ENCODE measurements around the gene ADCYAP1R1. TPM values are rescaled to one million over a fixed set of nuclear protein-coding genes. Genes with fewer than 3 reads are reported as not detected.

Gene ADCYAP1R1
- total and polyA plus RNA-seq, 8 donors, result 0.25 to 20.1 (median 0.69) TPM

DNA sequence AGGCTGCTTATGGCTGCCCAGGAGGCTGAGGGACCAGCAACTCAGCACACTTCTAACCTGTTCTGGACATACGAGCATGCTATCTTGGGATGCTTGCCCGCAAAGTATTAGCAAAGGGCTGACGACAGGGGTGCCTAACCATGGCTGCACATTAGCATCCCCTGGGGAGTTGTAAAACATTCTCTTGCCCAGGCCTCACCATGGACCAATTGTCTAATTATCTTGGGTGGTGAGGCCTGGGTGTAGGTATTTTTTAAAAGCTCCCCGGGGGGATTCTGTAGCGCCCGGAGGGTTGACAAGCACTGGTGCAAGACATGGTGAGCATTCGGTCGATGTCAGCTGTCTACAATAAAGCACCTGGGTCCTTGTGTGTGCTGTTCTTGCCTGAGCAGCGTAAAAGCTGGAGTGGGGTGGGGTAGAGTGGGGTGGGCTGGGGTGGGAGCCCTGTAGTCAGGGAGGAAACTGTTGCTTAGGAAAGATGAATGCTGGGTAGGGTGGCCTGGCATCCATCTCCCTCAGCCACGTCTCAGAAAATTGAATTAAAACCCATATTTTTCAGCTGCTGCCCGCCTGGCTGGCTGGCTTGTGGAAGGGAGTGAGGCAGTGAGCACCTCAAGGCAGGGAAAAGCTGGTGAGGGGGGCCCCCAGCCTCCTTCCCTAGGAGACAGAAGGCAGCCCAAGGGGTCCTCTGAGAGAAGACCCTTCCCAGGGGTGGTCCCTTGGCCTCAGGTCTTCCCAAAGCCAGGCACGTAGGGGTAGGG lies 2.9 kb upstream of the ADCYAP1R1 start:
- H3K36me3 ChIP-seq, result no peaks in the 10 kb centered on the region
- peaks cover 5 to 16% (median 10%) of the 10 kb centered on the region in 4 donors for H3K4me1 ChIP-seq
- 72 to 79% (median 77%) methylated on average over 12 of the region's 12 CpGs for WGBS, 5 donors
- TF ChIP-seq EP300 (IDR thresholded peaks at IDR 0.05) (no peak), POLR2AphosphoS5 (IDR thresholded peaks at IDR 0.05) (no peak), POLR2A (IDR thresholded peaks at IDR 0.05) (no peak)
- intact Hi-C loops (cut with DNase I; ENCODE audit: low total_unique reads), result no loop called here
- no peak overlapping the region for H3K4me3 ChIP-seq
- no peak overlapping the region for H3K27ac ChIP-seq
- no peaks in the 10 kb centered on the region for H3K9me3 ChIP-seq
- peak in 1 of 2 donors; percentile 57 for DNase-seq
- peaks cover 12 to 61% (median 33%) of the 10 kb centered on the region in 3 donors for H3K27me3 ChIP-seq

DNA sequence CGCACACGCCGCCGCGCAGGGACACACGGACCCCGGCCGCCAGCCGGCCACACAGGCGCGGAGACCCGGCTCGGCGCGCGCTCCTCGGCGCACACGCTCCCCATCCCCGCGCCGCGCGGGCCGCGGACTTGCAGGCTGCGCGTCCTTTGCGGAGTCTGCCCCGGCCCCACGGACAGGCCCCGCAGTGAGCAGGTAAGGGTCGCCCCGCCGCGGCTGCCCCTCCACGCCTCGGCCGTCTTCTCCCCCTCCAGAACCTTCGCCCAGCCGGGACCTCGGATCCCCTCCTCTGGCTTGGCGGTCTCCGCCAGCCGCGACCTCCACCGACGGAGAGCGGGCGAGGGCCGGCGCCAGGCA lies 356 bp downstream of the ADCYAP1R1 start:
- H3K4me1 ChIP-seq, result peaks cover 5 to 23% (median 10%) of the 10 kb centered on the region in 4 donors
- no peaks in the 10 kb centered on the region for H3K9me3 ChIP-seq
- WGBS, 5 donors, result 2 to 4% (median 2%) methylated on average over 31 to 52 of the region's 52 CpGs; no CpG with 5 or more reads in 2 of the 5 donors
- intact Hi-C loops (cut with DNase I; ENCODE audit: low total_unique reads), result no loop called here
- no peaks in the 10 kb centered on the region for H3K36me3 ChIP-seq
- H3K27ac ChIP-seq, result peak overlapping the region in 2 of 5 donors; percentile 22 to 60
- H3K4me3 ChIP-seq, result peak overlapping the region; percentile 39 to 46 (median 43)
- H3K27me3 ChIP-seq, result peaks cover 12 to 80% (median 32%) of the 10 kb centered on the region in 3 donors
- no peak for DNase-seq
- TF ChIP-seq POLR2A (IDR thresholded peaks at IDR 0.05), result no peak
- no peak for TF ChIP-seq EP300 (IDR thresholded peaks at IDR 0.05)
- TF ChIP-seq, protein P1, sequence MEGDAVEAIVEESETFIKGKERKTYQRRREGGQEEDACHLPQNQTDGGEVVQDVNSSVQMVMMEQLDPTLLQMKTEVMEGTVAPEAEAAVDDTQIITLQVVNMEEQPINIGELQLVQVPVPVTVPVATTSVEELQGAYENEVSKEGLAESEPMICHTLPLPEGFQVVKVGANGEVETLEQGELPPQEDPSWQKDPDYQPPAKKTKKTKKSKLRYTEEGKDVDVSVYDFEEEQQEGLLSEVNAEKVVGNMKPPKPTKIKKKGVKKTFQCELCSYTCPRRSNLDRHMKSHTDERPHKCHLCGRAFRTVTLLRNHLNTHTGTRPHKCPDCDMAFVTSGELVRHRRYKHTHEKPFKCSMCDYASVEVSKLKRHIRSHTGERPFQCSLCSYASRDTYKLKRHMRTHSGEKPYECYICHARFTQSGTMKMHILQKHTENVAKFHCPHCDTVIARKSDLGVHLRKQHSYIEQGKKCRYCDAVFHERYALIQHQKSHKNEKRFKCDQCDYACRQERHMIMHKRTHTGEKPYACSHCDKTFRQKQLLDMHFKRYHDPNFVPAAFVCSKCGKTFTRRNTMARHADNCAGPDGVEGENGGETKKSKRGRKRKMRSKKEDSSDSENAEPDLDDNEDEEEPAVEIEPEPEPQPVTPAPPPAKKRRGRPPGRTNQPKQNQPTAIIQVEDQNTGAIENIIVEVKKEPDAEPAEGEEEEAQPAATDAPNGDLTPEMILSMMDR (IDR thresholded peaks at IDR 0.05), result no peak
- TF ChIP-seq POLR2AphosphoS5 (IDR thresholded peaks at IDR 0.05), result no peak

DNA sequence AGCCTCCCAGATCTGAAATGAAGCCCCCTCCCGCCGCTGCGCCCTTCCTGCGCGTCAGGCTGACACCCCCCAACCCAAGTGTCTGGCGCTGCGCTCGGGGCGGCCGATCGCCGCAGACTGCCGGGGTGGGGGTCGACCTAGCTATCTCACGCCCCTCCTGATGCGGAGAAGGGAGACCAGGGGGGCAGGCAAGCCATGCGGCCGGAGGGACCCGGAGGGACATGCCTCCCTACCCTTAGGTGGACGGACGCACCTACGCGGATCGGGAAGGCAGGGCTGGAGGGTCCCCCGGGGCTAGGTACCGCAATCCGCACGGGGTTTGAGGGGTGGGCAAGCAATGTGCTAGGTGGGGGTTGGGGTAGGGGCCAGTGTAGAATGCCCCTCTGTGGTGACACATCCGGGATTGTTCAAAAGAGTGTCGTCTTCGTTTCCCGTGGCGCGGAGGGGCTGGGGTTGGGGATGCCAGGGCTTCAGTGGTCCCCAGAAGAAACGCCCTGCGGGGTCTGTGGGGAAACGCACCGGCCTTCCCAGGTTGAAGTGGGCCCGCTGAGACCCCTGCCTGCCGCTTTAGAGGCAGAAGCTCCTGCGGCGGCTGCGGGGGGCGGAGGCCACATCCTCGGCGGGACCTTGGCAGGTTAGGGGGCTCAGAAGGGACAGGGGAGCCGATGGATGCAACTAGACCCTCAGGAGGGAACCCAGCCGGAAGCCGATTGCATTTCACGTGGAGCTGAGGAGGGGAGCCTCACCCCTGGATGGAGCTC lies 913 bp downstream of the ADCYAP1R1 start:
- no peaks in the 10 kb centered on the region for H3K36me3 ChIP-seq
- H3K27me3 ChIP-seq, result peaks cover 12 to 85% (median 32%) of the 10 kb centered on the region in 3 donors
- H3K4me1 ChIP-seq, result peaks cover 5 to 23% (median 10%) of the 10 kb centered on the region in 4 donors
- TF ChIP-seq, protein P1 (IDR thresholded peaks at IDR 0.05), result no peak
- TF ChIP-seq EP300 (IDR thresholded peaks at IDR 0.05) (no peak), POLR2AphosphoS5 (IDR thresholded peaks at IDR 0.05) (no peak), POLR2A (IDR thresholded peaks at IDR 0.05) (no peak)
- intact Hi-C loops (cut with DNase I; ENCODE audit: low total_unique reads), result no loop called here
- WGBS, 5 donors, result 5 to 11% (median 7%) methylated on average over 39 to 50 of the region's 50 CpGs
- H3K9me3 ChIP-seq, result no peaks in the 10 kb centered on the region
- DNase-seq, result peak in 1 of 2 donors; percentile 35
- H3K27ac ChIP-seq, result peak overlapping the region in 2 of 5 donors; percentile 22 to 60
- H3K4me3 ChIP-seq, result peak overlapping the region; percentile 39 to 46 (median 43)

DNA sequence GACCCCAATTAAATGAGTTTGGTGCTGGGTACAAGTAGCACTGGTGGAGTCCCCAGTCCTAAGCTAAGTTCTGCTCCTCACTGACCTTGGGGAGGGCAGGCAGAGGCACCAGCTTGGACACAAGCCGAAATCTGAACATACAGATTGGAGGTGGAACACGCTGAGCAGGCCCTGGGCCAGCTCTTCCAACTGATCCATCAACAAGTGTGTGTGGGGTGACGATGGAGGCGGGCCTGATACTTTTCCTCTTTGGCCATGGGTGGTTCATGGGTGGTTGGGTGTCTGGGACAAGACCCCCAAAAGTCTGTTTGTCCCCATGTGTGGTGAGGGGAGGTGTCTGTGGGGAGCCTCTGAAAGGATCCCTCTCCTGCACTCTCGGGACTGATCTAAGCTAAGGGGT lies 1.9 kb downstream of the ADCYAP1R1 start:
- DNase-seq, result no peak
- WGBS, 5 donors, result 78 to 96% (median 82%) methylated on average over 2 to 5 of the region's 5 CpGs
- Histone ChIP-seq H3K4me3 (peak overlapping the region; percentile 39 to 46 (median 43)), H3K9me3 (no peaks in the 10 kb centered on the region), H3K36me3 (no peaks in the 10 kb centered on the region), H3K4me1 (peaks cover 5 to 23% (median 10%) of the 10 kb centered on the region in 4 donors), H3K27me3 (peaks cover 12 to 92% (median 32%) of the 10 kb centered on the region in 3 donors), H3K27ac (no peak overlapping the region)
- intact Hi-C loops (cut with DNase I; ENCODE audit: low total_unique reads), result no loop called here
- no peak for TF ChIP-seq POLR2A (IDR thresholded peaks at IDR 0.05)
- TF ChIP-seq, protein P1 (IDR thresholded peaks at IDR 0.05), result no peak
- TF ChIP-seq EP300 (IDR thresholded peaks at IDR 0.05), result no peak
- no peak for TF ChIP-seq POLR2AphosphoS5 (IDR thresholded peaks at IDR 0.05)
